ENCODE results near the gene ACSS2. TPM values are rescaled to one million over a fixed set of nuclear protein-coding genes. Genes with fewer than 3 reads are reported as not detected.

ACSS2 gene
- total RNA-seq, 1 donor = 76.4 TPM

- no peaks in the 10 kb centered on the region for H3K27me3 ChIP-seq (ENCODE audit: insufficient read depth, low read length)
- peaks cover 21% of the 10 kb centered on the region for H3K79me2 ChIP-seq (ENCODE audit: insufficient read depth, low read length)
- DNase-seq (ENCODE audit: insufficient read length, low spot score, missing footprints) = no peak
- H3K27ac ChIP-seq (ENCODE audit: low read depth, low read length) = no peak overlapping the region
- no peak overlapping the region for H2AFZ ChIP-seq (ENCODE audit: low read length)
- H4K20me1 ChIP-seq (ENCODE audit: insufficient read depth, low read length) = peaks cover 9% of the 10 kb centered on the region
- H3K9me3 ChIP-seq (ENCODE audit: low read depth, low read length) = no peaks in the 10 kb centered on the region
- H3K4me2 ChIP-seq (ENCODE audit: insufficient read depth, low read length) = no peak overlapping the region
- H3K36me3 ChIP-seq (ENCODE audit: insufficient read depth, low read length) = peaks cover 13% of the 10 kb centered on the region
- no peak overlapping the region for H3K4me3 ChIP-seq (ENCODE audit: insufficient read depth, low read length)
- no peak for TF ChIP-seq CTCF (IDR thresholded peaks at IDR 0.05; ENCODE audit: extremely low read depth, low read depth, low read length)
- peaks cover 4% of the 10 kb centered on the region for H3K4me1 ChIP-seq (ENCODE audit: insufficient read depth, low read length)
Observed at GRCh38 chr20:34881689-34882088, 5.3 kb downstream of the ACSS2 start.

- H3K79me2 ChIP-seq (ENCODE audit: insufficient read depth, low read length) = peaks cover 9% of the 10 kb centered on the region
- no peak for TF ChIP-seq CTCF (IDR thresholded peaks at IDR 0.05; ENCODE audit: extremely low read depth, low read depth, low read length)
- H3K4me3 ChIP-seq (ENCODE audit: insufficient read depth, low read length) = no peak overlapping the region
Observed at GRCh38 chr20:34883087-34883688, 6.8 kb downstream of the ACSS2 start.

GRCh38 chr20:34883809-34884208, 7.4 kb downstream of the ACSS2 start:
- Histone ChIP-seq H3K4me3 (ENCODE audit: insufficient read depth, low read length) (no peak overlapping the region), H4K20me1 (ENCODE audit: insufficient read depth, low read length) (peaks cover 3% of the 10 kb centered on the region), H3K9me3 (ENCODE audit: low read depth, low read length) (no peaks in the 10 kb centered on the region), H3K4me1 (ENCODE audit: insufficient read depth, low read length) (no peaks in the 10 kb centered on the region), H2AFZ (ENCODE audit: low read length) (no peak overlapping the region), H3K27me3 (ENCODE audit: insufficient read depth, low read length) (no peaks in the 10 kb centered on the region), H3K79me2 (ENCODE audit: insufficient read depth, low read length) (peaks cover 5% of the 10 kb centered on the region), H3K4me2 (ENCODE audit: insufficient read depth, low read length) (no peak overlapping the region), H3K27ac (ENCODE audit: low read depth, low read length) (no peak overlapping the region), H3K36me3 (ENCODE audit: insufficient read depth, low read length) (peaks cover 13% of the 10 kb centered on the region)
- no peak for TF ChIP-seq CTCF (IDR thresholded peaks at IDR 0.05; ENCODE audit: extremely low read depth, low read depth, low read length)
- DNase-seq (ENCODE audit: insufficient read length, low spot score, missing footprints) = no peak

More at GRCh38 chr20:34883087-34883688, 6.8 kb downstream of the ACSS2 start:
- Histone ChIP-seq H3K9me3 (ENCODE audit: low read depth, low read length) (no peaks in the 10 kb centered on the region), H3K27ac (ENCODE audit: low read depth, low read length) (no peak overlapping the region), H3K4me1 (ENCODE audit: insufficient read depth, low read length) (no peaks in the 10 kb centered on the region), H3K4me2 (ENCODE audit: insufficient read depth, low read length) (no peak overlapping the region), H3K27me3 (ENCODE audit: insufficient read depth, low read length) (no peaks in the 10 kb centered on the region), H2AFZ (ENCODE audit: low read length) (no peak overlapping the region), H3K36me3 (ENCODE audit: insufficient read depth, low read length) (peaks cover 13% of the 10 kb centered on the region), H4K20me1 (ENCODE audit: insufficient read depth, low read length) (peaks cover 4% of the 10 kb centered on the region)
- DNase-seq (ENCODE audit: insufficient read length, low spot score, missing footprints) = no peak

- TF ChIP-seq CTCF (IDR thresholded peaks at IDR 0.05; ENCODE audit: extremely low read depth, low read depth, low read length) = no peak
- H2AFZ ChIP-seq (ENCODE audit: low read length) = no peak overlapping the region
- no peak overlapping the region for H3K27ac ChIP-seq (ENCODE audit: low read depth, low read length)
- peaks cover 3% of the 10 kb centered on the region for H4K20me1 ChIP-seq (ENCODE audit: insufficient read depth, low read length)
- H3K4me2 ChIP-seq (ENCODE audit: insufficient read depth, low read length) = no peak overlapping the region
- peaks cover 3% of the 10 kb centered on the region for H3K79me2 ChIP-seq (ENCODE audit: insufficient read depth, low read length)
- DNase-seq (ENCODE audit: insufficient read length, low spot score, missing footprints) = no peak
- H3K27me3 ChIP-seq (ENCODE audit: insufficient read depth, low read length) = no peaks in the 10 kb centered on the region
- H3K4me3 ChIP-seq (ENCODE audit: insufficient read depth, low read length) = no peak overlapping the region
- H3K9me3 ChIP-seq (ENCODE audit: low read depth, low read length) = no peaks in the 10 kb centered on the region
- no peaks in the 10 kb centered on the region for H3K4me1 ChIP-seq (ENCODE audit: insufficient read depth, low read length)
- H3K36me3 ChIP-seq (ENCODE audit: insufficient read depth, low read length) = peaks cover 13% of the 10 kb centered on the region
Observed at GRCh38 chr20:34884260-34884659, 7.8 kb downstream of the ACSS2 start.
